Naive B cell (primary cell): ENCODE measurements around the gene CDKAL1. TPM values are rescaled to one million over a fixed set of nuclear protein-coding genes. Genes with fewer than 3 reads are reported as not detected.
A peak's percentile ranks its signal among the peaks of the same experiment; 100 is the strongest.
"Not testable (repeated sequence)": the region's sequence is repeated elsewhere in the genome, so short reads cannot be mapped to it uniquely, and the experiment has no call there.

Source experiments
- ATAC-seq, 2 donors: fragments of 150-1000 bp; cut with Tn5 transposase; 2 replicates each; pipeline ENCODE4 v1.10.0; 2021; ENCODE audit warnings: low read depth in 2 of 2, mild to moderate bottlenecking in 2 of 2, moderate library complexity in 2 of 2
- DNase-seq: peaks from one replicate; pipeline ENCODE4 v3.0.0; 2022
- H3K27ac Mint-ChIP-seq, 6 donors: one replicate each; pipeline ENCODE4 v1.8.0; 2020 to 2022; ENCODE audit warnings: mild to moderate bottlenecking in 6 of 6, mixed read lengths in 6 of 6, moderate library complexity in 5 of 6, inconsistent platforms in 2 of 6
- H3K27me3 Mint-ChIP-seq, 3 donors: one replicate each; pipeline ENCODE4 v1.8.0; 2021 to 2022; ENCODE audit warnings: mixed read lengths in 3 of 3, mild to moderate bottlenecking in 1 of 3
- H3K36me3 Mint-ChIP-seq, 2 donors: one replicate each; pipeline ENCODE4 v1.8.0; 2020 to 2022; ENCODE audit warnings: mixed read lengths in 2 of 2, inconsistent platforms in 1 of 2, mild to moderate bottlenecking in 1 of 2
- H3K4me1 Mint-ChIP-seq, 3 donors: one replicate each; pipeline ENCODE4 v1.8.0; 2020 to 2022; ENCODE audit warnings: mixed read lengths in 3 of 3, inconsistent platforms in 1 of 3, mild to moderate bottlenecking in 1 of 3, moderate library complexity in 1 of 3
- H3K4me3 Mint-ChIP-seq, 8 donors: one replicate each; pipeline ENCODE4 v1.8.0; 2020 to 2022; ENCODE audit warnings: mild to moderate bottlenecking in 8 of 8, mixed read lengths in 8 of 8, moderate library complexity in 8 of 8, inconsistent platforms in 2 of 8
- H3K9me3 Mint-ChIP-seq, 7 donors: one replicate each; pipeline ENCODE4 v1.8.0; 2020 to 2022; ENCODE audit warnings: mixed read lengths in 7 of 7, mild to moderate bottlenecking in 5 of 7, inconsistent platforms in 2 of 7, moderate library complexity in 1 of 7
- polyA plus RNA-seq, 6 donors: library from polyadenylated mRNA; unstranded; fragments of 300-500 nt; fragmentation: Illumina TruSeq; gene quantifications; one replicate each; pipeline ENCODE4 v1.2.3, GENCODE V29; 2021; ENCODE audit warnings: low read depth in 6 of 6

CDKAL1 gene
- polyA plus RNA-seq, 6 donors from 2014 or later, result 27.0 to 40.2 (median 33.6) TPM

GRCh38 chr6:21049572-21049971, 515.3 kb downstream of the CDKAL1 start:
- DNase-seq (no peak), ATAC-seq (no peak)
- Mint-ChIP-seq H3K4me3 (no peak overlapping the region), H3K36me3 (peaks cover 0 to 16% of the 10 kb centered on the region in 2 donors), H3K27me3 (no peaks in the 10 kb centered on the region), H3K9me3 (peaks cover 0 to 1% (median 0%) of the 10 kb centered on the region in 7 donors), H3K27ac (no peak overlapping the region), H3K4me1 (peaks cover 6 to 14% (median 8%) of the 10 kb centered on the region in 3 donors)

GRCh38 chr6:21050935-21051334, 516.7 kb downstream of the CDKAL1 start:
- Mint-ChIP-seq H3K27me3 (no peaks in the 10 kb centered on the region), H3K9me3 (peaks cover 0 to 5% (median 1%) of the 10 kb centered on the region in 7 donors), H3K36me3 (peaks cover 6 to 16% of the 10 kb centered on the region in 2 donors), H3K4me1 (peaks cover 6 to 14% (median 8%) of the 10 kb centered on the region in 3 donors), H3K27ac (peak overlapping the region in 1 of 6 donors; percentile 89), H3K4me3 (no peak overlapping the region)
- no peak for DNase-seq
- no peak for ATAC-seq

DNA sequence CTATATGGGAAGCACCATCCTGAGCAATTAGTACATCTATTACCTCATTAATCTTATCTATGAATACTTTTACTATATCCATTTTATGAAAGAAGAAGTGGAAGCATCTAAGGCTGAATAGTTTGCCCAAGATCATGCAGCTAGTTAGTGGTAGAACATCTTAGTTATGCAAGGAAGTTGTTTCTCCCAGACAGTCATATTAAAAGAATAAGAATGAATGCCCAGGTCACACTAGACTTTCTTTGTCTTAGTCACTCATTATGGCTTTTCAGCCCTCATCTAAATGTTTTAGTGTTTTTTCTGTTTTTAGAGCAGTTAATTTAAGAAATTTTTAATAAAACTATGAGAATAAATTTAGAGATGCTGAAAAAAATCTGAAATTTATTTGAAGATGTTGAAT, 517.5 kb downstream of the CDKAL1 start:
- H3K9me3 Mint-ChIP-seq, result peaks cover 0 to 10% (median 8%) of the 10 kb centered on the region in 7 donors
- H3K27me3 Mint-ChIP-seq, result no peaks in the 10 kb centered on the region
- ATAC-seq (no peak), DNase-seq (no peak)
- H3K4me1 Mint-ChIP-seq, result peaks cover 6 to 9% (median 8%) of the 10 kb centered on the region in 3 donors
- H3K4me3 Mint-ChIP-seq, result no peak overlapping the region
- H3K27ac Mint-ChIP-seq, result no peak overlapping the region
- peaks cover 11 to 25% of the 10 kb centered on the region in 2 donors for H3K36me3 Mint-ChIP-seq

GRCh38 chr6:21053612-21054011, 519.4 kb downstream of the CDKAL1 start:
- Mint-ChIP-seq H3K27me3 (no peaks in the 10 kb centered on the region), H3K27ac (no peak overlapping the region), H3K4me3 (no peak overlapping the region), H3K36me3 (peaks cover 28 to 36% of the 10 kb centered on the region in 2 donors), H3K9me3 (peaks cover 8 to 27% (median 23%) of the 10 kb centered on the region in 7 donors), H3K4me1 (peaks cover 8 to 12% (median 11%) of the 10 kb centered on the region in 3 donors)
- ATAC-seq (no peak), DNase-seq (no peak)

- peaks cover 37 to 45% of the 10 kb centered on the region in 2 donors for H3K36me3 Mint-ChIP-seq
- H3K27ac Mint-ChIP-seq, result peak overlapping the region in 2 of 6 donors; percentile 51 to 63
- H3K27me3 Mint-ChIP-seq, DNase-seq, ATAC-seq, H3K4me3 Mint-ChIP-seq: not testable (repeated sequence)
- H3K9me3 Mint-ChIP-seq, result peaks cover 8 to 46% (median 34%) of the 10 kb centered on the region in 7 donors
- peaks cover 3 to 12% (median 6%) of the 10 kb centered on the region in 3 donors for H3K4me1 Mint-ChIP-seq
Observed at GRCh38 chr6:21055480-21055879, 521.2 kb downstream of the CDKAL1 start.

DNA sequence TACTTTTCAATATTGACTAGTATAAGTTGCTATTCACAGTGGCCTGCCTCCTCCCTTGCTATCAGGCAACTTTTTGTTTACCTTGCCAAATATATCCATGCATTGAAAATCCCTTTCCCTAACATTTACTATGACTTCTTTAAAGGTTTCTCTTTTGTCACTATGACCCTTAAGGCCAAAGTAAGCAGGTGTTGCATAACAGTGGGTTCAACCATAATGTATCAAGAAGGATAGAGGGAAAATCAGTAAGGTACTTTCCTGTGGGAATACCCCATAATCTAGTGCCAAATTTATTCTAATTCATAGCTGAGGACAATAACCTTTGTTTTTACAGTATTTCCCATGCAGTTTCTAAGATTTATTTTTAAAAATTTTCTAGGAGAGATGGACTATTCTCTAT, 527.6 kb downstream of the CDKAL1 start:
- Mint-ChIP-seq H3K4me3 (no peak overlapping the region), H3K36me3 (peaks cover 32 to 39% of the 10 kb centered on the region in 2 donors), H3K27ac (no peak overlapping the region), H3K9me3 (peaks cover 8 to 40% (median 25%) of the 10 kb centered on the region in 7 donors), H3K4me1 (peaks cover 3 to 8% (median 6%) of the 10 kb centered on the region in 3 donors), H3K27me3 (no peaks in the 10 kb centered on the region)
- ATAC-seq, result no peak
- DNase-seq, result no peak

DNA sequence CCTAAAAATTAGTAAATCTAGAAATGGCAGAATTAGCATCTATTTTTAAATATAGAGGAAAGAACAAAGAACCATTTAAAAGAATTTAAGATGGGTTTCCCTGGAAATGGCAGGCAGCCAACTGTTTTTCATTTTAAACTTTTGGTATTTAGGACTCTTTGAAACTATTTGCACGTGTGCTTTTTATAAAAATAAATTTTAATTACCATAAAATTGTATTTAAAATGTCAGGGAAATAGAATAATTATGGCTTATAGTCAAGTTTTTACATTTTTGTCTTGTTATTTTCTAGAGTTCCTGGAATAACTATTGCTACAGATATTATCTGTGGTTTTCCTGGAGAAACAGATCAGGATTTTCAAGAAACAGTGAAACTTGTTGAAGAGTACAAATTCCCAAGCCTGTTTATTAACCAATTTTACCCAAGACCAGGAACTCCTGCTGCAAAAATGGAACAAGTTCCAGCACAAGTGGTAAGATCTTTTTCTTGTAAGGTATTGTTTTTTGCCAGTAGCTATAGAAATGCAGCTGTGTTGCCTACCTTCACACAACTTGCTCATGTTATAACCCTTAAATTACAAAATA, 530.6 kb downstream of the CDKAL1 start:
- Mint-ChIP-seq H3K9me3 (peaks cover 0 to 11% (median 3%) of the 10 kb centered on the region in 7 donors), H3K27ac (no peak overlapping the region), H3K4me1 (peaks cover 0 to 3% (median 0%) of the 10 kb centered on the region in 3 donors), H3K4me3 (no peak overlapping the region), H3K27me3 (no peaks in the 10 kb centered on the region), H3K36me3 (peaks cover 24 to 25% of the 10 kb centered on the region in 2 donors)
- no peak for DNase-seq
- no peak for ATAC-seq

DNA sequence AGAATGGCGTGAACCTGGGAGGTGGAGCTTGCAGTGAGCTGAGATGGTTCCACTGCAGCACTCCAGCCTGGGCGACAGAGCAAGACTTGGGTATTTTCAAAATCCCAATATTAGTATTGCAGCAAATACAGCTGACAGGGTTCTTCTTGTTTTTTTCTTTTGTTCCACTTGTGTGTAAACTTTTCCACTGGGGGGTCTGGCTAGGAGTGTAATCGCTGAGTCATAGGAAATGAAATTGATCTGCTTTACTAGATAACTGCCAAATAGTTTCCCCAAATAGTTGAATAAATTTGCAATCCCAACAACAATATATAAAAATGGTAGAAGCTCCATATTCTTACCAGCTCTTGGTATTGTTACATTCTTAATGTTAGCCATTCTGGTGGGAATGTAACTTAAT, 533.3 kb downstream of the CDKAL1 start:
- H3K27ac Mint-ChIP-seq, result no peak overlapping the region
- no peak overlapping the region for H3K4me3 Mint-ChIP-seq
- ATAC-seq (no peak), DNase-seq (no peak)
- peaks cover 41 to 48% of the 10 kb centered on the region in 2 donors for H3K36me3 Mint-ChIP-seq
- peaks cover 3 to 27% (median 22%) of the 10 kb centered on the region in 7 donors for H3K9me3 Mint-ChIP-seq
- H3K4me1 Mint-ChIP-seq, result peaks cover 0 to 3% (median 3%) of the 10 kb centered on the region in 3 donors
- no peaks in the 10 kb centered on the region for H3K27me3 Mint-ChIP-seq

GRCh38 chr6:21070620-21071019, 536.4 kb downstream of the CDKAL1 start:
- ATAC-seq, result no peak

GRCh38 chr6:21071780-21072468, 537.7 kb downstream of the CDKAL1 start:
- peaks cover 0 to 3% (median 0%) of the 10 kb centered on the region in 3 donors for H3K4me1 Mint-ChIP-seq
- H3K4me3 Mint-ChIP-seq, result no peak overlapping the region
- DNase-seq (no peak), ATAC-seq (no peak)
- H3K9me3 Mint-ChIP-seq, result peaks cover 7 to 55% (median 34%) of the 10 kb centered on the region in 7 donors
- H3K27me3 Mint-ChIP-seq, result no peaks in the 10 kb centered on the region
- no peak overlapping the region for H3K27ac Mint-ChIP-seq
- H3K36me3 Mint-ChIP-seq, result peaks cover 37 to 53% of the 10 kb centered on the region in 2 donors

More at GRCh38 chr6:21070620-21071019, 536.4 kb downstream of the CDKAL1 start:
- H3K9me3 Mint-ChIP-seq, result peaks cover 3 to 43% (median 31%) of the 10 kb centered on the region in 7 donors
- peaks cover 46 to 60% of the 10 kb centered on the region in 2 donors for H3K36me3 Mint-ChIP-seq
- DNase-seq, result no peak
- H3K27ac Mint-ChIP-seq, result no peak overlapping the region
- H3K27me3 Mint-ChIP-seq, result no peaks in the 10 kb centered on the region
- H3K4me1 Mint-ChIP-seq, result peaks cover 0 to 3% (median 3%) of the 10 kb centered on the region in 3 donors
- H3K4me3 Mint-ChIP-seq, result peak overlapping the region in 1 of 8 donors; percentile 41

GRCh38 chr6:21073318-21073839, 539.1 kb downstream of the CDKAL1 start:
- H3K36me3 Mint-ChIP-seq, result peaks cover 45 to 48% of the 10 kb centered on the region in 2 donors
- H3K27ac Mint-ChIP-seq, result no peak overlapping the region
- no peak overlapping the region for H3K4me3 Mint-ChIP-seq
- DNase-seq, result no peak
- H3K4me1 Mint-ChIP-seq, result peaks cover 0 to 3% (median 0%) of the 10 kb centered on the region in 3 donors
- H3K9me3 Mint-ChIP-seq, result peaks cover 7 to 64% (median 41%) of the 10 kb centered on the region in 7 donors
- no peaks in the 10 kb centered on the region for H3K27me3 Mint-ChIP-seq
- no peak for ATAC-seq

DNA sequence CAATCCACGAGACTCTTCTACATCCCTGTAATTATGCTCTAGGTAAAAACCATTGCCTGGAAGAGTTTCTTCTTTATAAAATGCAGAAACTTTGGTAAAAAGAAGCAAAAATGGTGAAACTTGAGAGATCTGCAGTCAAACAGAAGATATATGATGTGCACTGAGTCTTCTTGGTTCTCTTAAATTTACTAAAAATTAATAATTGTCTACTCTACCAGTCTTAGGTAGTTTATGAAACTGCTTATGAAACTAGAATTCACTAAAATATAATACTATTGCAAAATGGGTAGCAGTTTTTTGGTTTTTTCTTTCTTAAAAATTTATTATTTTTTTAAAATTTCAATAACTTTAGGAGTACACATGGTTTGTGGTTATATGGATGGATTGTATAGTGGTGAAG, 540.2 kb downstream of the CDKAL1 start:
- H3K4me1 Mint-ChIP-seq, result peaks cover 0 to 8% (median 7%) of the 10 kb centered on the region in 3 donors
- no peak overlapping the region for H3K27ac Mint-ChIP-seq
- peaks cover 7 to 64% (median 41%) of the 10 kb centered on the region in 7 donors for H3K9me3 Mint-ChIP-seq
- no peaks in the 10 kb centered on the region for H3K27me3 Mint-ChIP-seq
- no peak overlapping the region for H3K4me3 Mint-ChIP-seq
- DNase-seq (no peak), ATAC-seq (no peak)
- peaks cover 46 to 51% of the 10 kb centered on the region in 2 donors for H3K36me3 Mint-ChIP-seq

- Mint-ChIP-seq H3K36me3 (peaks cover 37 to 51% of the 10 kb centered on the region in 2 donors), H3K9me3 (peaks cover 7 to 52% (median 31%) of the 10 kb centered on the region in 7 donors), H3K27ac (no peak overlapping the region), H3K4me1 (peaks cover 5 to 8% (median 7%) of the 10 kb centered on the region in 3 donors), H3K27me3 (no peaks in the 10 kb centered on the region), H3K4me3 (no peak overlapping the region)
- no peak for DNase-seq
- ATAC-seq, result no peak
Observed at GRCh38 chr6:21075986-21076385, 541.7 kb downstream of the CDKAL1 start.
